Fibroblast of villous mesenchyme (primary cell): Measurements from ENCODE around the gene PKNOX1. TPM values are rescaled to one million over a fixed set of nuclear protein-coding genes. Genes with fewer than 3 reads are reported as not detected.

Experiments
- DNase-seq: peaks from one replicate; pipeline ENCODE4 v3.0.0-alpha.2; 2010; ENCODE audit warnings: low read depth
- H3K4me3 ChIP-seq: 2 replicates; pipeline ENCODE4 v1.5.1; 2011; ENCODE audit warnings: low read depth, mild to moderate bottlenecking, low read length
- CTCF ChIP-seq: IDR thresholded peaks from 2 replicates; pipeline ENCODE4 v1.5.1; 2012; ENCODE audit warnings: low read depth, mild to moderate bottlenecking, low read length; ENCODE audit not compliant: insufficient read depth
- total RNA-seq: library from RNA; depleted of rRNA; stranded (reverse); fragments of >200 nt; gene quantifications from 2 replicates; pipeline ENCODE4 v1.2.3, GENCODE V29; 2012

The PKNOX1 gene
- total RNA-seq, 1 donor = 16.8 TPM

- no peak for TF ChIP-seq CTCF
Measured at GRCh38 chr21:43024439-43025136, 50.2 kb downstream of the PKNOX1 start.

GRCh38 chr21:43025636-43026180 lies 51.3 kb downstream of the PKNOX1 start:
- no peak for TF ChIP-seq CTCF
- peak; percentile 78 for DNase-seq
- H3K4me3 ChIP-seq = no peak overlapping the region

More at GRCh38 chr21:43024439-43025136, 50.2 kb downstream of the PKNOX1 start:
- DNase-seq = no peak
- H3K4me3 ChIP-seq = no peak overlapping the region

- no peak for TF ChIP-seq CTCF
- no peak for DNase-seq
- H3K4me3 ChIP-seq = no peak overlapping the region
Measured at GRCh38 chr21:43027846-43028731, 53.7 kb downstream of the PKNOX1 start.

GRCh38 chr21:43029785-43030184 lies 55.4 kb downstream of the PKNOX1 start:
- no peak for DNase-seq
- no peak for TF ChIP-seq CTCF
- no peak overlapping the region for H3K4me3 ChIP-seq

- DNase-seq = peak; percentile 69
- no peak for TF ChIP-seq CTCF
Measured at GRCh38 chr21:43031121-43031619, 56.8 kb downstream of the PKNOX1 start.

GRCh38 chr21:43034101-43034500 lies 59.7 kb downstream of the PKNOX1 start:
- DNase-seq = peak; percentile 6
- no peak overlapping the region for H3K4me3 ChIP-seq
- no peak for TF ChIP-seq CTCF

More at GRCh38 chr21:43031121-43031619, 56.8 kb downstream of the PKNOX1 start:
- H3K4me3 ChIP-seq = no peak overlapping the region
